Neuronal stem cell (in vitro differentiated cells): Measurements from ENCODE around the gene OR4Q3.
"Not testable (repeated sequence)": the region's sequence is repeated elsewhere in the genome, so short reads cannot be mapped to it uniquely, and the experiment has no call there.

ENCODE experiments used
- DNase-seq: peaks from one replicate; pipeline ENCODE4 v3.0.0-alpha.2; 2013; ENCODE audit warnings: low spot score
- H2AFZ ChIP-seq: one replicate; pipeline ENCODE4 v1.6.1; 2013; ENCODE audit warnings: mild to moderate bottlenecking, low read length, inconsistent platforms
- H2AK5ac ChIP-seq: 2 replicates; pipeline ENCODE4 v1.6.1; 2013; ENCODE audit warnings: low read depth, mild to moderate bottlenecking, inconsistent platforms, low read length, moderate library complexity, mixed read lengths
- H2BK120ac ChIP-seq: 2 replicates; pipeline ENCODE4 v1.6.1; 2013; ENCODE audit warnings: low read depth, mild to moderate bottlenecking, inconsistent platforms, low read length, moderate library complexity, mixed read lengths
- H2BK12ac ChIP-seq: one replicate; pipeline ENCODE4 v1.6.1; 2013; ENCODE audit warnings: low read length, inconsistent platforms
- H2BK15ac ChIP-seq: 2 replicates; pipeline ENCODE4 v1.6.1; 2013; ENCODE audit warnings: mild to moderate bottlenecking, low read length, inconsistent platforms, mixed read lengths
- H2BK5ac ChIP-seq: one replicate; pipeline ENCODE4 v1.6.1; 2013; ENCODE audit warnings: inconsistent platforms, mild to moderate bottlenecking, low read length, moderate library complexity
- H3K14ac ChIP-seq: one replicate; pipeline ENCODE4 v1.6.1; 2013; ENCODE audit warnings: low read length, inconsistent platforms
- H3K18ac ChIP-seq: 2 replicates; pipeline ENCODE4 v1.6.1; 2013; ENCODE audit warnings: low read length, inconsistent platforms
- H3K23ac ChIP-seq: 2 replicates; pipeline ENCODE4 v1.6.1; 2013; ENCODE audit warnings: low read depth, mild to moderate bottlenecking, mixed read lengths, low read length, inconsistent platforms; ENCODE audit not compliant: poor library complexity
- H3K27ac ChIP-seq: replicated peaks from 3 replicates; pipeline ENCODE4 v1.5.1; 2013; ENCODE audit warnings: low read length, inconsistent platforms
- H3K27me3 ChIP-seq, 3 experiments: 2 replicates each; pipeline ENCODE4 v1.6.1; 2013; ENCODE audit warnings: low read length in 3 of 3, mild to moderate bottlenecking in 2 of 3, inconsistent platforms in 1 of 3, low read depth in 1 of 3, mixed read lengths in 1 of 3, moderate library complexity in 1 of 3; ENCODE audit not compliant: control insufficient read depth in 3 of 3, insufficient read depth in 3 of 3
- H3K36me3 ChIP-seq, 2 donors: replicated peaks in 1 of 2; 2 replicates each; pipeline ENCODE4 v1.6.1; 2013; ENCODE audit warnings: low read length in 2 of 2; ENCODE audit not compliant: control insufficient read depth in 2 of 2, insufficient read depth in 2 of 2
- H3K4ac ChIP-seq: 2 replicates; pipeline ENCODE4 v1.6.1; 2013; ENCODE audit warnings: inconsistent platforms, mild to moderate bottlenecking, low read length, moderate library complexity
- H3K4me1 ChIP-seq, 2 donors: 1 replicate in 1 of 2; 2 replicates in 1 of 2; pipeline ENCODE4 v1.6.1; 2013; ENCODE audit warnings: low read length in 2 of 2, low read depth in 1 of 2; ENCODE audit not compliant: control insufficient read depth in 2 of 2, insufficient read depth in 1 of 2
- H3K4me2 ChIP-seq: one replicate; pipeline ENCODE4 v1.6.1; 2013; ENCODE audit warnings: mild to moderate bottlenecking, low read length, inconsistent platforms; ENCODE audit not compliant: insufficient read depth, poor library complexity, severe bottlenecking
- H3K4me3 ChIP-seq, 2 donors: 2 replicates each; pipeline ENCODE4 v1.5.1; 2013; ENCODE audit warnings: low read length in 2 of 2, mild to moderate bottlenecking in 2 of 2, inconsistent platforms in 1 of 2, moderate library complexity in 1 of 2
- H3K79me1 ChIP-seq: one replicate; pipeline ENCODE4 v1.6.1; 2013; ENCODE audit warnings: low read depth, mild to moderate bottlenecking, inconsistent platforms, low read length, moderate library complexity
- H3K9ac ChIP-seq: one replicate; pipeline ENCODE4 v1.6.1; 2013; ENCODE audit warnings: mild to moderate bottlenecking, low read depth, low read length, inconsistent platforms; ENCODE audit not compliant: poor library complexity
- H3K9me3 ChIP-seq, 2 donors: replicated peaks in 1 of 2; 2 replicates each; pipeline versions ENCODE3 to v1.6.1; 2013; ENCODE audit warnings: low read length in 2 of 2, mild to moderate bottlenecking in 2 of 2, inconsistent platforms in 1 of 2, low read depth in 1 of 2, mixed read lengths in 1 of 2, moderate library complexity in 1 of 2; ENCODE audit not compliant: control insufficient read depth in 2 of 2, insufficient read depth in 1 of 2
- H4K8ac ChIP-seq: one replicate; pipeline ENCODE4 v1.6.1; 2013; ENCODE audit warnings: low read depth, mild to moderate bottlenecking, inconsistent platforms, low read length, moderate library complexity
- H4K91ac ChIP-seq: one replicate; pipeline ENCODE4 v1.6.1; 2013; ENCODE audit warnings: low read length, low read depth, mild to moderate bottlenecking, inconsistent platforms; ENCODE audit not compliant: poor library complexity
- WGBS, 2 donors: extraction: QIAGEN DNeasy Blood & Tissue Kit; methylation state at CpG; one replicate each; pipeline ENCODE4 v1.1.7; 2013; ENCODE audit warnings: missing lambda C conversion rate in 2 of 2, mixed read lengths in 1 of 2; ENCODE audit not compliant: insufficient read length in 2 of 2, insufficient replicate concordance in 1 of 2; ENCODE audit errors: extremely low coverage in 2 of 2; 5-methylcytosine and 5-hydroxymethylcytosine counted together

The OR4Q3 gene

GRCh38 chr14:19772454-19772853, 29.1 kb downstream of the OR4Q3 start:
- not testable (repeated sequence) for H2AFZ ChIP-seq, H3K9me3 ChIP-seq, H3K27ac ChIP-seq, H3K18ac ChIP-seq, H2AK5ac ChIP-seq, H4K8ac ChIP-seq, H3K36me3 ChIP-seq, H3K27me3 ChIP-seq, H3K4me1 ChIP-seq, H3K79me1 ChIP-seq, H2BK120ac ChIP-seq, H3K9ac ChIP-seq, H3K14ac ChIP-seq, H2BK5ac ChIP-seq, H2BK15ac ChIP-seq, DNase-seq, H3K4me3 ChIP-seq, H3K4ac ChIP-seq, H3K4me2 ChIP-seq, H2BK12ac ChIP-seq, H4K91ac ChIP-seq, H3K23ac ChIP-seq
- no CpG with 5 or more reads among the region's 2 CpGs for WGBS, 2 donors

GRCh38 chr14:19773204-19773603, 29.8 kb downstream of the OR4Q3 start, which contains the start of gene OR4M1:
OR4M1 (plus strand) TSS chr14:19773504; CDS start chr14:19780323, 6,819 bp downstream.
- no CpG with 5 or more reads among the region's 1 CpG for WGBS, 2 donors
- not testable (repeated sequence) for H3K9ac ChIP-seq, H3K27ac ChIP-seq, H3K14ac ChIP-seq, H2BK15ac ChIP-seq, H3K18ac ChIP-seq, H3K79me1 ChIP-seq, H4K91ac ChIP-seq, H2AFZ ChIP-seq, H3K4ac ChIP-seq, H3K23ac ChIP-seq, DNase-seq, H3K36me3 ChIP-seq, H3K9me3 ChIP-seq, H3K27me3 ChIP-seq, H2BK5ac ChIP-seq, H2BK120ac ChIP-seq, H2AK5ac ChIP-seq, H4K8ac ChIP-seq, H3K4me1 ChIP-seq, H2BK12ac ChIP-seq, H3K4me2 ChIP-seq, H3K4me3 ChIP-seq

DNA sequence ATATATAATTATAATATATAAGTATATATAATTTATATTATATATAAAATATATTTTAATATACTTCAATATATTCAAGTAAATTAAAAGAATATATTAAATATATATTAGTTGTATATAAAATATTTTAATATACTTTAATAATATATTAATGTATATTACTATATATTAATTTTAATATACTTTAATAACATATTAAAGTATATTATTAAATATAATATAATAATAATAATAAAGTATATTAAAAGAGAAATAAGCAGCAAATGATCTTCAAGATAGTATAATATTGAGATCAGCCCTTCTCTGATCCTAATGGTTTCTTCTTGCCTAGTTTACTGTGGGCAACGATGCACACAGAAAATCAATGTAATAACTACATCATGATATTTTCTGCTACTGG, 32.2 kb downstream of the OR4Q3 start:
- Histone ChIP-seq H2AFZ (no peak overlapping the region), H3K36me3 (no peaks in the 10 kb centered on the region), H3K4me1 (no peaks in the 10 kb centered on the region), H3K79me1 (no peaks in the 10 kb centered on the region), H3K23ac (no peak overlapping the region), H3K4me3 (no peak overlapping the region), H3K18ac (no peak overlapping the region), H2BK15ac (no peak overlapping the region), H4K8ac (no peak overlapping the region), H2AK5ac (no peak overlapping the region), H2BK120ac (no peak overlapping the region), H3K27me3 (no peaks in the 10 kb centered on the region), H3K9me3 (peaks cover 0 to 9% of the 10 kb centered on the region in 2 donors), H3K14ac (no peak overlapping the region), H2BK5ac (no peak overlapping the region), H3K9ac (no peak overlapping the region), H3K4me2 (no peak overlapping the region), H3K27ac (no peak overlapping the region), H4K91ac (no peak overlapping the region), H3K4ac (no peak overlapping the region), H2BK12ac (no peak overlapping the region)
- WGBS, 2 donors, result no CpG with 5 or more reads among the region's 1 CpG
- DNase-seq, result no peak

- H3K9ac ChIP-seq, H3K18ac ChIP-seq, H2BK15ac ChIP-seq, H3K14ac ChIP-seq, H3K4me2 ChIP-seq, H3K79me1 ChIP-seq, H2AFZ ChIP-seq, H3K27ac ChIP-seq, H3K4me3 ChIP-seq, H3K27me3 ChIP-seq, H3K23ac ChIP-seq, H4K8ac ChIP-seq, H2BK5ac ChIP-seq, H3K9me3 ChIP-seq, H3K36me3 ChIP-seq, H3K4ac ChIP-seq, H2BK120ac ChIP-seq, H2AK5ac ChIP-seq, H4K91ac ChIP-seq, H3K4me1 ChIP-seq, H2BK12ac ChIP-seq, DNase-seq: not testable (repeated sequence)
- WGBS, 2 donors, result no CpG with 5 or more reads among the region's 16 CpGs
Measured at GRCh38 chr14:19785848-19786247, 42.5 kb downstream of the OR4Q3 start.
